RCC 7860 (cell line): ENCODE data around the gene SAA4.
"Not testable (repeated sequence)": the region's sequence is repeated elsewhere in the genome, so short reads cannot be mapped to it uniquely, and the experiment has no call there.

Source experiments
- DNase-seq: peaks from one replicate; pipeline ENCODE4 v3.0.0-alpha.2; 2015; ENCODE audit warnings: low spot score
- FAIRE-seq: peaks from 2 replicates; lab custom pipeline; 2012; peaks lifted over from hg19 to GRCh38; lab: Jason Lieb, UNC

SAA4 gene

DNA sequence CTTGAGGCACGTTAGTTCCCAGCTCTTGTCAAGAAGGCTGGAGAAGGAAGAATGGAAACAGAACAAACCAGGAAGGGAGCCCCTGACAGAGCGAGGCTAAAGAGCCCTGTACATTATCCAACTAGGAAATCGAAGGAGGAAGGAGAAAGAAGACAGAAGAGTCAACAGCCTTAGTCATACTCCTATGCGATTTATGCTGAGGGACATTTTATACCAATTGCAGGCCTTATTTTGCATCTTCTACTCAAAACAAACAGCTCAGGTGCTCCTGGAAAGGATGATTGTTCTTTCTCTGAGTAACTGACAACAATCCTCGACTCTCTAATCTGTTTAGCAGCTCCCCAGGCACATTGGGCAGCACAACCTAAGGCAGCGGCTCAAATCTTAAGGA lies 10.6 kb upstream of the SAA4 start:
- FAIRE-seq, DNase-seq: not testable (repeated sequence)

DNA sequence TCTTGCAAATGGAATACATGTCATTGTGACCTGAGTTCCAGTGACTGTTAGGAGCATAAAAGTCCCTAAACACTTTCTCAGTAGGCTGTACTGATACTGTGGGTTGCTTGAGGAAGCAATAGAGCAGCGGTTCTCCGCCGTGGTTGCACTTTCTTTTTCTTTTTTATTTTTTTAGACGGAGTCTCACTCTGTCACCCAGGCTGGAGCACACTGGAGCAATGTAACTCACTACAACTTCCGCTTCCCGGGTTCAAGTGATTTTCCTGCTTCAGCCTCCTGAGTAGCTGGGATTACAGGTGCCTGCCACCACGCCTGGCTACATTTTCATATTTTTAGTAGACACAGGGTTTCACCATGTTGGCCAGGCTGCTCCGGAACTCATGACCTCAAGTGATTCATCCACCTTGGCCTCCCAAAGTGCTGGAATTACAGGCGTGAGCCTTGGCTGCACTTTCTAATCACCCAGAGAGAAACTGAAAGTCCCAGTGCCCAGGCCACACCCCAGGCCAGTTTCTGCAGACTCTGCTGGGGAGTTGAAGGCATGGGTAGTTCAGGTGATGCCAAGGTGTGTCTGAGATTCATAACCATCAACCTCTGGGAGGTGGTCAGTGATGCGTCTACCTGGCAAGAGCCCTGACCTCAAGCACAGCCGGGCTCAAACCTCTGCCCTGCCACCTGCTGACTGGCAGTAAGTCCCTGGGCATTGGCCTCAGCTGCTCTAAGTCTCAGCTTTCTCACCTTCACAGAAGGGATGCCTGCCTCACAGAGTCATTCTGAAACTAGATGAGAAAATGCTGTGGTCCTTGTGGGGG lies 10.0 kb upstream of the SAA4 start:
- FAIRE-seq, DNase-seq: not testable (repeated sequence)

GRCh38 chr11:18245396-18245795 lies 8.8 kb upstream of the SAA4 start:
- no peak for FAIRE-seq
- no peak for DNase-seq

DNA sequence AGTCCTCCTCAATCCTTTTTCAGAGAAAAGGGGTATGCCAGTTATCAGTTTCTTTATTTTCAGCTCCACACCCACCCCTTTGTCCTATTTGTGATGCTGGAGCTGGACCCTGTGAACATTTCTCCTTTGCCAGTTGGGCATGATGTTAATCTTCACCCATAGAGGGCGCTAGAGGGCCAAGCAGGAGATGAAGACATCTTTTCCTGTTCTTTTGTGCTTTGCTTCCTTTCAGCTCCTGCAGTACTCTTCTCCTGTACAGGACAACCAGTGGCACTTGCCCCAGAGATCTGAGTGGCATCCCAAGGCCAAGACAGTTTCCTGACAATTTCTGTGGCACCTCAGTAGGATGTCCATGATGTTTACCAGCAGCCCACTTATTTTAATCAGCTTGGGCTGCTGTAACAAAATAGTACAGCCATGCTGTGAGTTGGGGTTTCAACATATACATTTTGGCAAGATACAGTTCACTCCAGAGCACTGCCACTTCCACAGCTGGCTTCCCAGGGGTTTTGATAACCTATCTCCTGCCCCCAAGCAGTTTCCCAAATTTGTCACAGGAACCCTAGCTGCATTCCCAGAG lies 7.3 kb upstream of the SAA4 start:
- DNase-seq, result peak; percentile 51
- no peak for FAIRE-seq

DNA sequence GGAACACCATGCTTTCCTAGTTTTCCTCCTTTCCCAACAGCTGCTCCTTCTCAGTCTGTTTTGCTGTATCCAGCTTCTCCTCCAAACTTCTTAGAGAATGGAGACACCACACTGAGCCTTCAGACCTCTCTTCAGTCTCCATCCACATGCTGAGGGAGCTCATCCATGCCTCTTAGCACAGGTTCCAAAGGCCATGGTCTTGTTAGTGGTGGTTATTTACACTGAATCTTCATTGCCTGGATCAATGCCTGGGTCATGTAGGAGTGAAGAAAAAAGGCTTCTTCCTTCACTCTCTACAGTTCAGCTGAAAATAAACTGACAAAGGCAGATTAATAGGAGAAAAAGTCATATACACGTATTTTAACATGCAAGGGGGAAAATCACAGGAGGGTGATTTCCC lies 3.1 kb upstream of the SAA4 start:
- DNase-seq (no peak), FAIRE-seq (no peak)

DNA sequence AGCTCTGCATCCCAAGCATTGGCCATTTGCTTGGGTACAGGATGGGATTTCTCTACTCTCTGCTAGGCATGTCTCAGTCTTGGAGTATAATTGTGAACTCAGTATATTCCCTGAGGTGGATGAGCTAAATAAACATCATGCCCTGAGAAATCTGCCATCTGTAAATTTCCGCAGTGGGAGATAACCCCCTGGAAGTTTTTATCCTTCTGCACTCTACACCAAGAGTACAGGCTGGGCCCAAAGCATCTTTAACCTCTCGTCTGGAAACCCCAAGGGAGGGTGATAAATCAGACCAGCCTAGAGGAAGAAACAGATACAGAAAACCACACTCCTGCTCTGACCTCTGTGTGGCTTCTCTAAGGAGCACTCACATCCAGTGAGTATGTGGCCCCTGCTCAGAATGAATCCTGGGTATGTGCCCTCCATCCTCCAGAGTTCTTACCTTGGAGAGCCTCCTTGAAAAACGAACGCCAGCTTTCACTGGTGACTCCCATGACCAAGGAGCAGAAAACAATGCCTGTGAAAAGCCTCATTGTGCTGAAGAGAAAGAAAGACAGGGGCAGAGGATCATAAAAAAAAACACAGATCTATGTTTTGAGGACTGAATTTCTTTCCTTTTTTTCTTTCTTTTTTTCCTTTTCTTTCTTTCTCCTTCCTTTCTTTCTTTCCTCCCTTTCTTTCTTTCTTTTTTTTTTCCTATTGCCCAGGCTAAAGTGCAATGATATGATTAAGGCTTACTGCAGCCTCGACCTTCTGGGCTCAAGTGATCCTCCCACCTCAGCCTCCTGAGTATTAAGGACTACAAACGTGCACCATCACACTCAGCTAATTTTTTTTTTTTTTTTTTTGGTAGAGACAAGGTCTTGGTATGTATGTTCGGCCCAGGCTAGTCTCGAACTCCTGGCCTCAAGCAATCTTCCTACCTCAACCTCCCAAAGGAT lies 938 bp downstream of the SAA4 start:
- FAIRE-seq, result no peak
- DNase-seq, result no peak

- DNase-seq (no peak), FAIRE-seq (no peak)
Measured at GRCh38 chr11:18233912-18234311, 2.7 kb downstream of the SAA4 start.

DNA sequence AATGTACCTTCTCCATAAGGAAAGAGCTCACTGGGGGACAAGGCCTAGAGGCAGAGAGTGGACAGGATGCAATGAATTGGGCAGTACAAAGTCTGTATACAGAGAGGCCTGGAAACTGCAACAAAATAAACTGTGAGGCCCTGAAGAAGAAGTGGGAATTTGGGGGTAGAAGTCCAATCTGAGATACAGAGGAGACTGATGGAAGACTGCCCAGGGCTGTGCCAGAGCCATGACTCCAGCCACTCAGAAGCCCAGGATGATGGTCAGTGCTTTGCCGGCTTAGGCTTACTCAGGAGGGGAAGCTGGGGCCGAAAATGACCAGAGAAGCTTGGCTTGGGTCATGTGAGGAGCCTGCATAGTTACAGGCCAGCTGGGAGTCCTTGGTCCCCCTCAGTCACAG lies 5.7 kb downstream of the SAA4 start:
- DNase-seq (no peak), FAIRE-seq (no peak)

DNA sequence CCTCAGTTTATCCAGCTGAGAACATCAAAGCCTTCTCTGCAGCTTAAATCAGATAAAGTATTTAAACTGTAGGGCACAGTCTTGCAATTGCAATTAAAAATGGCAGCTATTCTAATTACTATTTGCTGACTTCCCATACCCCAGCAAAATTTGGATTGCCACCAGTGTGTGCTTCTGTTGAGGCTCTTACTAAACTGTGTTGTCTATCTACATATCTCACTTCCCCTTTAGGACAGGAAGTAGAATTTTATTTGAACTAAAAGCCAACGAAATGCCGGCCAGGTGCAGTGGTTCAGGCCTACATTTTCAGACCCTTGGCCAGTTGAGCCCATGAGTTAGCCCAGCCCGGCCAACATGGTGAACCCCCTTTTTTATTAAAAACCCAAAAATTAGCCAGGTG lies 7.1 kb downstream of the SAA4 start:
- no peak for FAIRE-seq

DNA sequence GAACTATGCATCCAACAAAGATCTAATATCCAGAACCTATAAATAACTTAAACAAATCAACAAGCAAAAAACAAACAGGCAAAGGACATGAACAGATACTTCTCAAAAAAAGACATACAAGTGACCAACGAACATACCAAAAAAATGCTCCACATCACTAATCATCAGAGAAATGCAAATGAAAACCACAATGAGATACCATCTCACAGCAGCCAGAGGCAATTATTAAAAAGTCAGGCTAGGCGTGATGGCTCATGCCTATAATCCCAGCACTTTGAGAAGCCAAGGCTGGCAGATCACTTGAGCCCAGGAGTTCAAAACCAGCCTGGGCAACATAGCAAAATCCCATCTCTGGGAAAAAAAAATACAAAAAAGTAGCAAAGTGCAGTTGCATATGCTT lies 10.7 kb downstream of the SAA4 start:
- FAIRE-seq (no peak), DNase-seq (no peak)

More for the DNA sequence above, 7.1 kb downstream of the SAA4 start:
- no peak for DNase-seq

GRCh38 chr11:18223591-18224387 lies 12.8 kb downstream of the SAA4 start:
- no peak for FAIRE-seq
- no peak for DNase-seq

- no peak for DNase-seq
- no peak for FAIRE-seq
Measured at GRCh38 chr11:18222814-18223421, 13.7 kb downstream of the SAA4 start.

GRCh38 chr11:18221274-18221876 lies 15.2 kb downstream of the SAA4 start:
- no peak for DNase-seq
- FAIRE-seq, result no peak

DNA sequence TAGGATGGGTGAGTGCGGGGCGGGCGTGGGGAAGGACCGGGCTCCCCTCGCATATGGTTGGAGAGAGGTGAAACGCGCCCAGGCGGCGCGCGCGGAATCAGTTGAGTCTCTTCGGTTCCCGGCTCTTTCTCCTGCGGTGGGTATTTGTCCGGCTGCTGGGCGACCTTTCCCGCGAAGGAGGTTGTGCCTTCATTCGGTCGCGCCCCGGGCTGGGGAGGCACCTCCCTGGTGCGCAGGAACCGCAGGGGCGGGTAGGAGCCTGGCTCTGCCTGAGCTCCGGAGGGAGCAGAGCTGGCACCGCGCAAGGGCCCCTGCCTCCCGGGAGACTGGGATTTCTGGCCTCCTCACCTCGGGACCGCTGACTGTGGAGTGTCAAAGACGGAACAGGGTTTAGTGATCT lies 27.5 kb downstream of the SAA4 start:
- FAIRE-seq, result no peak

DNA sequence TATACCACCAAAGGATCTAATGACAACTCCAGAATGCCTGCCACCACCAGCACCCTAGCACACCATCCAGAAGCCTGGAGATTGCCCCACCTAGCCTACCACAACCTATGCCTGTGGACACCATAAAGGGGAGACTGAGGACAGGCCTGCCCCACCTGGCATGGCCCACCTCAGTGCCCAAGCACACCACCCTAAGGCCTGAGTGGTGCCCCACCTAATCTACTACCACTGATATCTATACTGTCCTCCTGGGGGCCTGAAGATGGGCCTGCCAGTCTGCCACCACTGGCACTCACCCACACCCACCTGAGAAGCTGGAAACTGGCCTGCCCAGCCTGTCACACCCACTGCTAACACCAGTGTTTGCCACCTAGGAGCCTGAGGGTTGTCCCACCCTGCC lies 31.8 kb downstream of the SAA4 start:
- FAIRE-seq (no peak), DNase-seq (no peak)

More for the DNA sequence above, 27.5 kb downstream of the SAA4 start:
- no peak for DNase-seq

DNA sequence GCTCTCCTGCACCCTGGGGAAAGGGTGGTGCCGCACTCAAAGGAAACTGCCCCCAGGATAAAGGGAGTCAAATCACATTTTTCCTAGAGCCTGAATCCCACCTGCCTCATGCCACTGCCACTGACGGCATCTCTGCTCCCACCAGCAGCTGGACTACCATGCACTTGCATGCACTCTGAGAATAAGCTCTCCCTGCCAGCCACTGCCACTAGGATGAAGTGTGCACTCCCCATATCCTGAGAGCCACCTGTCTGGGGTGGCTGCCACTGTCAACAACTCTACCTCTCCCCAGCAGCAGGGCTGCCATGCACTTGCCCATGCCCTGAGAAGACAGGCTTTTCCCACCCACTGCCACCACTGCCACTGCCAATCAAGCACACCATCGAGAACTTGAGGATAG lies 32.4 kb downstream of the SAA4 start:
- FAIRE-seq, result no peak
- no peak for DNase-seq

DNA sequence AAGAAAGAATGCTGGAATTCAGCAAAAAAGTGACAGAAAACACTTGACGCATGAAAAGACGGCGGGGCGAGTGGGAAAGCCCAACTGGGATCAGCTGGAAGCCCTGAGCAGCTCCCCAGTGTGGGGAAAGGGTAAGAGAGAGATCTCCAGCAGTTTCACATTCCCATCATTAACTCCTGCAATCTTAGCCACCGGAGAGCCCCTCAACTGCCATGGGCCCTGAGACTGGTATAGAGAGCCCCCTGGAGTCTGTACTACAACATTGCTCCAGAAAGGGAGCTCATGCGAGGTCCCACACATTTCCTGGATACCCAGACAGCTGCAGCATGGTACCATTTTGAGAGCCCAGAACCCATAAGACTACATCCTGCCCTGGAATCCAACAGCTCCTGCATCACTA lies 32.9 kb downstream of the SAA4 start:
- no peak for DNase-seq

GRCh38 chr11:18197738-18198137 lies 38.9 kb downstream of the SAA4 start:
- FAIRE-seq, DNase-seq: not testable (repeated sequence)

More for the DNA sequence above, 32.9 kb downstream of the SAA4 start:
- FAIRE-seq, result no peak

DNA sequence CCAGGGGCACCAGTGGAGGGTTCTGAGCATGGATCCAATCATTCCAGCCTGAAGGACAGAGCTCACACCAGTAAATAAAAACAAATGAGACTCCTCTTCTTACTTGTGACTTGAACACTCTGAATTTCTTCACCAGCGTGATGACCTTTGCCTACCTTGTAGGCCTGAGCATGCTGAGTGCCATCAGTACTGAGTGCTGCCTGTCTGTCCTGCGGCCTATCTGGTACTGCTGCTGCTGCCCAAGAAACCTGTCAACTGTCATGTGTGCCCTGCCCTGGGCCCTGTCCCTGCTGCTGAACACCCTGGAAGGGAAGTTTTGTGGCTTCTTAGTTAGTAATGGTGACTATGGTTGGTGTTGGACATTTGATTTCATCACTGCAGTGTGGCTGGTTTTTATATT lies 40.1 kb downstream of the SAA4 start:
- no peak for FAIRE-seq
- DNase-seq, result no peak

- FAIRE-seq (no peak), DNase-seq (no peak)
Measured at GRCh38 chr11:18193010-18193409, 43.6 kb downstream of the SAA4 start.
